Central memory CD8-positive, alpha-beta T cell (primary cell): ENCODE results near the gene PTGDR2.

Source experiments
- ATAC-seq: fragments of 150-1000 bp; cut with Tn5 transposase; replicated peaks from 2 replicates; pipeline ENCODE4 v1.10.0; 2022; ENCODE audit warnings: mild to moderate bottlenecking, moderate FRiP score, moderate number of reproducible peaks; ENCODE audit not compliant: poor library complexity, severe bottlenecking; ENCODE audit errors: extremely low read depth
- DNase-seq, 2 donors: peaks; one replicate each; pipeline ENCODE4 v3.0.0; 2021; ENCODE audit warnings: low spot score in 2 of 2
- H3K27ac Mint-ChIP-seq: one replicate; pipeline ENCODE4 v1.8.0; 2022; ENCODE audit warnings: low read depth, mild to moderate bottlenecking, moderate library complexity, mixed read lengths
- H3K27me3 Mint-ChIP-seq: one replicate; pipeline ENCODE4 v1.8.0; 2022; ENCODE audit warnings: mixed read lengths
- H3K36me3 Mint-ChIP-seq: one replicate; pipeline ENCODE4 v1.8.0; 2022; ENCODE audit warnings: mild to moderate bottlenecking, moderate library complexity, mixed read lengths; ENCODE audit not compliant: insufficient read depth
- H3K4me1 Mint-ChIP-seq: one replicate; pipeline ENCODE4 v1.8.0; 2022; ENCODE audit warnings: mixed read lengths
- H3K4me3 Mint-ChIP-seq: one replicate; pipeline ENCODE4 v1.8.0; 2022; ENCODE audit warnings: mild to moderate bottlenecking, moderate library complexity, mixed read lengths
- H3K9me3 Mint-ChIP-seq: one replicate; pipeline ENCODE4 v1.8.0; 2022; ENCODE audit warnings: mixed read lengths

The PTGDR2 gene

DNA sequence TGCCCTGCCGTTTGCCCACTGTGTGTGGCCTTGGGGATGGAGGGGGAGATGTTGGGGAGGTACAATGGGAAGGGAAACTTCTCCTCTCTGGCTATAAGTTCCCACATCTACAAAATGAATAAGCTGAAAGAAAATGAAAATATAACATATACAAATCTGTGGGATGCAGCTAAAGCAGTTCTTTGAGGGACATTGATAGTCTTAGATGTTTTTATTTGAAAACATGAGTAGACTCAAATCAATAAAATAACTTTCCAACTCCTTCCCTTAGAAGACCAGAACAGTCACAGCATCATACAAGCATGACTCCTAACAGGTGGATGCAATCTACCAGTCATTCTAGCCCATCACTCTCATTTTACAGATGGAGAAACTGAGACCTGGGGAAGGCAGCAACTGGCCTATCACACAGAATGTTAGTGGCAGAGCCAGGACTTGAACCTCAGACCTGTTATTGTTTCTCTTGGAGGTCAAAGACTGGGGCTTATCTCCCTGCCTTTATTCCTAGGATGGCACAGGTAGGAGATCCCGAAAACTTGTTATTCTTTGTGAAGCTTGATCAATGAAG lies 39.1 kb downstream of the PTGDR2 start:
- Mint-ChIP-seq H3K4me3 (no peak overlapping the region), H3K9me3 (no peaks in the 10 kb centered on the region), H3K27me3 (peaks cover 18% of the 10 kb centered on the region), H3K36me3 (no peaks in the 10 kb centered on the region), H3K27ac (no peak overlapping the region), H3K4me1 (no peaks in the 10 kb centered on the region)
- DNase-seq (no peak), ATAC-seq (no peak)

DNA sequence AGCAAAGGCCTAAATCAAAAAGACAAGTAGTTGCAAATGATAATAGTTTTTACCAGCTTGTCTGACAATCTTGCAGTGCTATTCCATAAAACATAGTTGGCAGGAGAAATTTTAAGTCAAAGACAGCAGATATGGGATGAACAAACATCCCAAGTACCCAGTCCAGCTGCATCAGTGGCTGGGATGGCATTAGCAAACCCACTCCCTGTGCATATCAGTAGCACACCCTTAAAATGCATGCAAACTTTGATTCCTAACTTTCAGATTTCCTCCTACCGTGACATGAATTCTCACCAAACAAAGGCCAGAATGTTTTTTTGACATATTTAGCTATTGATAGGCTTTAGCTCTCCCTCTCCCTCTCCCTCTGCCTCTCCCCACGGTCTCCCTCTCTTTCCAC lies 41.6 kb downstream of the PTGDR2 start:
- DNase-seq (no peak), ATAC-seq (no peak)
- Mint-ChIP-seq H3K27ac (no peak overlapping the region), H3K27me3 (peaks cover 44% of the 10 kb centered on the region), H3K9me3 (no peaks in the 10 kb centered on the region), H3K36me3 (no peaks in the 10 kb centered on the region), H3K4me3 (no peak overlapping the region), H3K4me1 (no peaks in the 10 kb centered on the region)

DNA sequence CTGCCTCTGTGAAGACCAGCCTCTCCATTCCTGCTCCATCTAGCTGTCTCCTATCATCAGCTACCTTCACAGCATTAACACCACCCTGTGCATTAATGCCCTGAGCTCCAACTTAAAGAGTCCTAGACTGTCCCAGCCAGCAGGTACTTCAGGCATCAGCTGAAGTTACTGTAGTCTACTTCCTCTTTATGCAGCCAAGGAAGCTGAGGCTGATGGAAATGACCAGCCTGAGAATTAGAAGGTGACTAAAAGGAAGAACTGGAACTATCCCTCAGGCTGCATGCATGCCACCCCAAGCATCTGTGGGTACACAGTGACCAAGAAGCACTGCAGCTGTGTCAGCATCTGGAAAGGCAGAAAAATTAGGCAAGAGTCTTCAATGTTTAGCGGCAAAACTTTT lies 42.4 kb downstream of the PTGDR2 start:
- Mint-ChIP-seq H3K36me3 (no peaks in the 10 kb centered on the region), H3K27me3 (peaks cover 47% of the 10 kb centered on the region), H3K27ac (no peak overlapping the region), H3K9me3 (no peaks in the 10 kb centered on the region), H3K4me3 (no peak overlapping the region), H3K4me1 (no peaks in the 10 kb centered on the region)
- ATAC-seq (no peak), DNase-seq (no peak)

DNA sequence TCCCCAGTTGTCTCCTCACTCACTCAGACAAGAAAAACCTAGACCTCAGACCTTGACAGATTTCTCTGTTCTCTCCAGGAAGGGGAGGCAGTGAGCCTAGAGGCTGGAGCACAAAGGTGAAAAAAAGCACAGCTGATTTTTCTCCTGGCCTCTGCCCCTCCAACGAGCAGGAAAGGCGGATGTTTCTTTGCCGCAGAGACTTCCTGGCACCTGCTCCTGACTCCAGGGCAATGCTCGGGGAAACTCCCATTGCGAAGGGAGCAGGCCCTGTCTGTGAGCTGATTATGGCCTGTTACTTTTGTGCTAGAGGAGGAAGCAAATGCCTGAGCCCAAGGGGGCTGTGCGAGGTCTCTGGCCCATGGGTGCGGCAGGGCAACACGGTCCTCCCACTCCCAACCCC lies 45.2 kb downstream of the PTGDR2 start:
- Mint-ChIP-seq H3K27ac (no peak overlapping the region), H3K36me3 (no peaks in the 10 kb centered on the region), H3K4me1 (no peaks in the 10 kb centered on the region), H3K4me3 (no peak overlapping the region), H3K27me3 (peaks cover 68% of the 10 kb centered on the region), H3K9me3 (no peaks in the 10 kb centered on the region)
- ATAC-seq (no peak), DNase-seq (no peak)

DNA sequence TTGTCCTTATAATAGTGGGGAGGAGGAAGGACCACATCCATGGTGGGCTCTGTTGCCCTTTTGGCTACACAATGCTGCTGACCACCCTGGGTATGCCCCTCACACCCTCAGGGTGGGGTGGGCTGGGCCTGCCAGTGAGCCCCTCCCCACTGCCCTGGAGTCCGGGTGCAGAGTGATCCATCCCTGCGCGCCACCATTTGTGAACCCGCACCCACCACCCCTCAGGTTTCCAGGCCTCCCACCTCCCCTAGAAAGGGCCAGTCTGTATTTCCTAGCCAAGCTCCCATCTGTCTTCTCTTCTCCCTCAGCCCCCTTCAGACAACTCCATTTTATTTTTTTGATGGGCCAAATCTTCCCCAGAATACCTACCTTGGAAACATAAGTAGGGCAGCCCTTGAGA lies 45.6 kb downstream of the PTGDR2 start:
- H3K4me1 Mint-ChIP-seq, result no peaks in the 10 kb centered on the region
- H3K9me3 Mint-ChIP-seq, result no peaks in the 10 kb centered on the region
- ATAC-seq, result no peak
- no peak for DNase-seq
- H3K36me3 Mint-ChIP-seq, result no peaks in the 10 kb centered on the region
- H3K4me3 Mint-ChIP-seq, result no peak overlapping the region
- no peak overlapping the region for H3K27ac Mint-ChIP-seq
- peaks cover 72% of the 10 kb centered on the region for H3K27me3 Mint-ChIP-seq

DNA sequence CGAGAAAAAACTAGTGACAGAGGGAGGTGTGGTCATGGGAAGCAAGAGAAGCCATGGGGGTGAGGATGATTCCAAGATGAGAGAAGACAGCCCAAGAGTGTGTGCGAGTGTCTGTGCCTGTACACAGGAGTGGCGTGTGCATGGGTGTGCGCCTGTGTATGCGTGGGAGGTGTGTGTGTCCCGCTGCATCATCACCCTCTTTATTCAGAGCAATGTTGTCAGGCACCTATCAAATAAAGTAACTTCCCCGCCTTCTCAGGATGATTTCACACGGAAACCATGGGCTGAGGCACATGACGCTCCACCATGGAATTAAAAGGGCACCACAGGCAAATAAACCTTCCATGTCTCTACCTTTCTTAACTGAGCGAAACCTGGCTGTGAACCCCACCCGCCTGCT lies 46.1 kb downstream of the PTGDR2 start:
- H3K27ac Mint-ChIP-seq, result no peak overlapping the region
- ATAC-seq, result no peak
- H3K4me1 Mint-ChIP-seq, result no peaks in the 10 kb centered on the region
- H3K9me3 Mint-ChIP-seq, result no peaks in the 10 kb centered on the region
- no peaks in the 10 kb centered on the region for H3K36me3 Mint-ChIP-seq
- no peak for DNase-seq
- H3K27me3 Mint-ChIP-seq, result peaks cover 73% of the 10 kb centered on the region
- H3K4me3 Mint-ChIP-seq, result no peak overlapping the region

DNA sequence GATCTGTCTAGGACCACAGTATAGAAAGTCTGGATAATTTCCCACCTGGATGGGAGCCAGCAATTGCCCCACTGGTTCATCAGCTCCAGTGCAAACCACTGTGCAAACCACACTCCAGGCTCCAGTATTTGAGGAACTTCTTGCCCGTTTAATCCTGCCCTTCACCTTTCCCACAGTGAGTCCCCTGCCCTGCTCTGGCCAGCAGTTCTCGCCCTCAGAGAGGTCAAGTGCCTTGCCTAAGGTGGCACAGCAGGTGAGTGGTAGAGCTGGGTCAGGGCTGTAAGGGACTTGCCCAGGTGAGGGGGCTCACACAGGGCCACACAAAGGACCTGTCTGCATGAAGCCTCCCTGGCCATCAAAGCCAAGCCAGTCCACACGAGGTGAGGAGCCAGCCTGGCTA lies 46.5 kb downstream of the PTGDR2 start:
- no peak for ATAC-seq
- no peak for DNase-seq
- H3K9me3 Mint-ChIP-seq, result no peaks in the 10 kb centered on the region
- no peaks in the 10 kb centered on the region for H3K36me3 Mint-ChIP-seq
- no peak overlapping the region for H3K27ac Mint-ChIP-seq
- H3K27me3 Mint-ChIP-seq, result peaks cover 73% of the 10 kb centered on the region
- no peak overlapping the region for H3K4me3 Mint-ChIP-seq
- H3K4me1 Mint-ChIP-seq, result no peaks in the 10 kb centered on the region

DNA sequence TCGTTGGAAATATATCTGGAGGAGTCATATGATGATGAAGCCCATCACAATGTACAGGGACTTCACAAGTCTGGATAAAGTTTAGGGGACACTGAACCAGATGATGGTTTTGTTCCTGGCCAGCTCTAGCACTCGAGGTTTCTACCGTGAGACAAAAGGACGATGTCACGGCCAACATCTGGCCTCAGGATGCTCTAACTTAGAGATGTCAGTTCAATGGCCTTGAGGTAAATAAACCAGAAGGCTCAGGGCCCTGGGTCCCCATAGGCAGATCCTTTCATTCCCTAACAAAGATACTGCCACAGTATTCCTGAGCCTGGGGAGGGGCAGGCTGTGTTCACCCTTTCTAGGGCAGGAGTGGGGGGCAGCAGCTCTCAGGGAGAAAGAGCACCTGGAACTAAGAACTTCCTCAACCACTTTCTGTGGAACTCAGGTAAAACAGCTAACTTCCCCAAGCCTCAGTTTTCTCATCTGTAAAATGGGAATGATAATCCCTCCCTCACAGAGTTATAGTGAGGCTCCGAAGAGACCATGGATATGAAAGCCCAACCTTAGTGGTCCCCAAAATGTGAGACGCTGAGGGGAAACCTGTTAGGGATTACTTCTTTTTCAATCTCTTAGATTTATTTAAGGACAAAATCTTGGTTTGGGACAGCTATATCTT lies 52.3 kb downstream of the PTGDR2 start:
- Mint-ChIP-seq H3K27ac (no peak overlapping the region), H3K9me3 (no peaks in the 10 kb centered on the region), H3K27me3 (peaks cover 74% of the 10 kb centered on the region), H3K4me1 (no peaks in the 10 kb centered on the region), H3K4me3 (no peak overlapping the region), H3K36me3 (peaks cover 3% of the 10 kb centered on the region)
- ATAC-seq, result no peak
- no peak for DNase-seq

DNA sequence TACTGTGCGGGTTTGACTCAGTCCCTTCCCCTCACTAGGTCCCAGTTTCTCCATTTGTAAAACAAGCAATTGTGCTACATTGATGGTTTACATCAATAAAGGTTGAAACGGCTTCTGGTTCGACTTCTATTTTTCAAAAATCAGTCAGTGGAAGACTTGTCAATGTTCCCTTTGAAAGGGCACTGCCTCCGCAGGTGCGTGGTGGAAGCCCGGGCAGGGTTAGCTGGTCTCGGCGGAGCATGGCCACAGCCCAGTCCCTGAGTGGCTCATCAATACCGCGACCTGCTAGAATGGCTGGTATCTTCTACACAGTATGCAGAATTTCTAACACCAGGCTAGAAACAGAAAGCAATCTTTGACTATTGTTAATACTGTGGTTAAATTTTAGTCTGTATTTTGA lies 54.6 kb downstream of the PTGDR2 start:
- Mint-ChIP-seq H3K4me1 (no peaks in the 10 kb centered on the region), H3K27me3 (peaks cover 60% of the 10 kb centered on the region), H3K27ac (no peak overlapping the region), H3K36me3 (peaks cover 3% of the 10 kb centered on the region), H3K4me3 (no peak overlapping the region), H3K9me3 (no peaks in the 10 kb centered on the region)
- ATAC-seq (no peak), DNase-seq (no peak)
